ENCODE data around the gene CXCL1.
"Not testable (repeated sequence)": the region's sequence is repeated elsewhere in the genome, so short reads cannot be mapped to it uniquely, and the experiment has no call there.

CXCL1 gene

DNA sequence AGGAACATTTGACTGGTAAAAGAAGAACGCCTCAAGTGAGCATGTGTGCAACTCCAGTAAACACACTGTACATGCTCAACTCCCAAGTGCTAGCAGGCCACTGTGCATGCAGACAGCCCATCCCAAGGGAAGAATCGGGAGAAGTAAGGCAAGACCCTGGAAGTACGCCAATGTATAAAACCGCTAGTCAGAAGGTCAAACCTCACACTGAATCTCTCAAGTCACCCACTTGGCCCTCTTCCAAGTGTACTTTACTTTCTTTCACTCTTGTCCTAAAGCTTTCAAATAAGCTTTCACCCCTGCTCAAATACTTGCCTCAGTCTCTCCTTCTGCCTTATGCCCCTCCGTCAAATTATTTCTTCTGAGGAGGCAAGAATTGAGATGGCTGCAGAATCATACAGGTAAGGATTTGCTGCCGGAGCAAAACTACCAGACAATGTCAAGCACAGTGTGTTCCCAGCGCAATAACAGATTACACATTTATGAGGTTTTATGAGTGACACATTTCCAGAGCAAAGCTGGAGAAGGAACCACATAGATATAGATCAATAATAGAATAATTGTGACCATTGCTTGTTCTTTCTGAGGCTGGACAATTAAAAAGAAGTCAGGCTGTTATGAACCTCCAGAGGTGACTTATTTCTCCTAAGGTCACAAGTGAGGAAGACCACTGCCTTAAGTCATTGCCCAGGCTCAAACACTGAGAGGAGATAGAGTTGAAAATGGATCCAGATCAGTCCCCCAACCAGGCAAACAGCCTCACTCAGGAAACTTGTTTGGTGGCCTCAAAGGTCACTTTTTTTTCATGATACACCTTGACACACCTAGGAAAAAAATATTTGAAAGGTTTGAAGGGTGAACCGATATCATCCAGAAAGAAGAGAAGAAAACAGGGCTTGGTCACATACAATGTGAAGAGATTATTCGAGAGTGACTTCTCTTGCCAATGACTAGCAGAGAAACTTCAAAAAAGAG lies 26.3 kb downstream of the CXCL1 start:
- TF ChIP-seq, protein P1, sequence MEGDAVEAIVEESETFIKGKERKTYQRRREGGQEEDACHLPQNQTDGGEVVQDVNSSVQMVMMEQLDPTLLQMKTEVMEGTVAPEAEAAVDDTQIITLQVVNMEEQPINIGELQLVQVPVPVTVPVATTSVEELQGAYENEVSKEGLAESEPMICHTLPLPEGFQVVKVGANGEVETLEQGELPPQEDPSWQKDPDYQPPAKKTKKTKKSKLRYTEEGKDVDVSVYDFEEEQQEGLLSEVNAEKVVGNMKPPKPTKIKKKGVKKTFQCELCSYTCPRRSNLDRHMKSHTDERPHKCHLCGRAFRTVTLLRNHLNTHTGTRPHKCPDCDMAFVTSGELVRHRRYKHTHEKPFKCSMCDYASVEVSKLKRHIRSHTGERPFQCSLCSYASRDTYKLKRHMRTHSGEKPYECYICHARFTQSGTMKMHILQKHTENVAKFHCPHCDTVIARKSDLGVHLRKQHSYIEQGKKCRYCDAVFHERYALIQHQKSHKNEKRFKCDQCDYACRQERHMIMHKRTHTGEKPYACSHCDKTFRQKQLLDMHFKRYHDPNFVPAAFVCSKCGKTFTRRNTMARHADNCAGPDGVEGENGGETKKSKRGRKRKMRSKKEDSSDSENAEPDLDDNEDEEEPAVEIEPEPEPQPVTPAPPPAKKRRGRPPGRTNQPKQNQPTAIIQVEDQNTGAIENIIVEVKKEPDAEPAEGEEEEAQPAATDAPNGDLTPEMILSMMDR (conservative IDR thresholded peaks at IDR 0.05): no peak
- TF ChIP-seq ZFX (IDR thresholded peaks at IDR 0.05): no peak
- H3K27ac ChIP-seq: peak overlapping the region; percentile 25; the same call in 1 of the 2 replicates

DNA sequence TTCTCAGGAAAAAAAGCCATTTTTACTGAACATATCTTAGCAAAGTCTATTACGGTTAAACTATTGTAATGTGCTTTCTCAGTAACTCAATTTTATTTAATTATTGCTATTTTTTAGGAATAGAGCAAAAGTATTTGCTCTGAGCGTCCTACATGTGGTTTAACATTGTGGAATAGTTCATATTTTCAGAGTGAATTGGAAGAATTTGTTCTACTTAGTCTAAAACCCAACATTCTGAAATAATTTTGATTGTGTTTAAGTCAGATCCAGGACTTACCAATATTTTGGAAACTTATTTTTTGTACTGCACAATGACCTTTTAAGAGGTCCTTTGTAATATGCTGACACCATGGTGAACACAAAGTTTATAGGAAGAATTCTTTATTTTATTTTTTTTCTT lies 27.2 kb downstream of the CXCL1 start:
- H3K27ac ChIP-seq: no peak overlapping the region
- TF ChIP-seq ZFX (IDR thresholded peaks at IDR 0.05): no peak
- TF ChIP-seq, protein P1 (conservative IDR thresholded peaks at IDR 0.05): no peak

DNA sequence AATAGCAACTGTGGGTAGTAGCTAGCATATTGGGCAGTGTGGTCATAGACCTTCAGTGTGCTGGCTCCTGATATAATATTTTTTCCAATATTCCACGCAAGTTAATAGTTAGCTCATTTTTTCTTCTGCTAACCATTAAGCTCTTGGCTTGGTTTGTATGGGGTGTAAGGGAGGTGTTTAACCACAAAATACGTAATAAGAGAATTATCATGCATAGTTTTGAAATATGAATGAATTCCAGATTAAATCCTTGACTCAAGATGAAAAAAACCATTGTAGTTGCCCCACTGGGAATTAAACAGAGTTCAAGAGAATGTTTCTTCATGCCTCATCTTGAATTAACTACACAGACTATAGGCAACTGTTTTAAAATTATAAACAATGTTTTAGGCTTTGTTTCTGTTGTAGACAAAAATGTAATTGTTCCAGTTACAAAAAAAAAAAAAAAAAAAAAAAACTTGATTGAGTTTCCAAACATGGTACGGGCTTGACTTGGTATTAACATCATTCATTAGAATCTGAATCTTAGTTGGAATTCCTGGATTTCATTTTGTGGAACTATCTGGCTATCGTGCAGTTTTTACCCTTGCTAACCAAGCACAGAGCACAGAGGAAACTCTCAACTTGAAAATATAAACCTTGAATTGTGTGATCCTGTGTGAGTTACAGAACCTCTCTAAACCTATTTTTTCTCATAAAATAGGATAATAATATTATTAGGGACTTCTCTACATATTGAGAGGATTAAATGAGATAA lies 28.4 kb downstream of the CXCL1 start:
- no peak for TF ChIP-seq ZFX (IDR thresholded peaks at IDR 0.05)
- TF ChIP-seq, protein P1 (conservative IDR thresholded peaks at IDR 0.05): no peak

DNA sequence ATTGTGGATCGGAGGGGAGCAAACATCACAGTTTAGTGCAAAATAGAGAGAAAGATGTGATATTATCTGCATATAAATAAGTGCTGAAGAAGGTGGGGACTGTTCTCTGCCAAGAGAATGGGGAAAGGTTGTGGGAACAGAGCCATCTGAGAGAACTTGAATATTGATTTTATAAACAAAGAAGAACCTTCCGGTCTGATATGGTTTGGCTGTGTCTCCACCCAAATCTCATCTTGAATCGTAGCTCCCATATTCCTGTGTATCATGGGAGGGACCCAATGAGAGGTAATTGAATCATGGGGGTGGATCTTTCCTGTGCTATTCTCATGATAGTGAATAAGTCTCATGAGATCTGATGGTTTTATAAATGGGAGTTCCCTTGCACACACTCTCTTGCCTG lies 30.1 kb downstream of the CXCL1 start:
- H3K27ac ChIP-seq: not testable (repeated sequence)

More for the DNA sequence above, 28.4 kb downstream of the CXCL1 start:
- no peak overlapping the region for H3K27ac ChIP-seq

DNA sequence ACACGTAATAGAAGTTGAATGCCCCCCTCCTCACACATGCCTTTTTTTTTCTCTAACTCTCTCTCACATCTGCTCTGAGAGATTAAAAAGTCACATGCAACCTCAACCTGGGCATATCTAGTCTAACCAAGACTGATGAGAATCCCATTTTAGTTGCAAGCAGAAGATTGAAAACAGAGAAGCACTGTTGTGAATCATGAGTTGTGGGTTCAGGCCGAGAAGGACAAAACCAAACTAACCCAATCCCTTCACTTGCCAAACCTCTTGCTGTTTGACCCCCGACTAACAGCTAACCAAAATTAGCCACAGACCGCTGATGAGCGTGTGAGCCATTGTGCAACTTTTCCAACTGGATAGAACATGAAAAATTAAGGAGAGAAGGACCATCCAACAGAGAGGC lies 31.8 kb downstream of the CXCL1 start:
- H3K27ac ChIP-seq: no peak overlapping the region
- TF ChIP-seq ZFX (IDR thresholded peaks at IDR 0.05): no peak
- TF ChIP-seq, protein P1 (conservative IDR thresholded peaks at IDR 0.05): no peak

DNA sequence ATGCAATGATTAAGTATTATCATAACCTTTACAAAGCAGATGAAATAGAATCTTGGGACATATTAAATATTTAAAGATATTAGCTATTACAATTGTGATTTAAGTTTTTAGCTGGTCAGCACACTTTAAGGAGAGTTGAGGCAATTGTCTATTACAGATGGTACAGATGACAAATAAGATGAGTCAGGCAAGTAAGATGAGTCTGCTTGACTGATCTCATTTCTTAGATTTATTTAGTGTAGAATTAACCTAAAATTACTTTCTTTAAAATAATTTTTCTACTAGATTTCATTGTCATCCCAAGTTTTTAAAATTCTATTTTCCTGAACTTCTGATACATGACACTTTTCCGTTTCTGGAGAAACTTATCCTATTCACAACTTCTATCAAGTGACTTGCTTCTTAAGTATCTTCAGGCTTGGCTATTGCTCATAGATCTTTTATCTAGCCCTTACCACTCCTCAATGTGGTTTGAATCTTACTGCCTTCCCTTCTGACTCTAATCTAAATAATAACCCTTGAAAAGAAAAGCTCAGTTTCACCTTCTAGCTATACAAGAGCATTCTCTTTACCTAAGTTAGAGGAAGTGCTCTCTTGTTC lies 32.9 kb downstream of the CXCL1 start:
- no peak for TF ChIP-seq ZFX (IDR thresholded peaks at IDR 0.05)
- TF ChIP-seq, protein P1 (conservative IDR thresholded peaks at IDR 0.05): no peak
- H3K27ac ChIP-seq: no peak overlapping the region

DNA sequence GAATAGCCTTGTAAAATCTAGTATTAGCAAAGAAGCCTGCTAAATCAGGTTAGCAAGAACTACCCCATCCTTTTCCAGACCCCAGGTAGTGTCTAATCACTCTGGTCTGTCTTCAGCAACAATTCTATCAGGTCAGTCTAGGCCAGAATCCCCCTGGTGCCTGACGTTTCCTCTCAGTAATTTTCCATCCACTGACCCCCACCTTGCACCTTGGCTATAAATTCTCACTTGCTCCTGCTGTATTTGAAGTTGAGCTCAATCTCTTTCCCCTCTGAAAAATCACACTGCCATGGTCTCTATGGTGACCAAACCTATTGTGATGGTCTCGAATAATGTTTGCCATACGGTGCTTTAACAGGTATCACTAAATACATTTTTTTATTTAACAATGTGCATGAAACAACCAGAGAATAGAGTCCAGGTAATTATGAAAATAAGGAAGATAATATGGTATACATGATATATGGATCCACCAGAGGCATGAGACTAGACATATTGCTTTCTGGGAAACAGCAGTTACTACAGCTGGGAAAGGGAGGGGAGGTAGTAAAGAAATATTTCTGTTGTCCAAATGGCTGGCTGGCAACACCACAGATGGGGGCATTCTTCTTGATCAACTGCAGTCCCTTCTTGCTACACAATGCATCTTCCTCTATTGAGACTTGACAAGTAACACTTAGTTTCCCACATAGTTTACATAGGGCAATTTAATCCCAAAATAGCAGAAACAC lies 33.8 kb downstream of the CXCL1 start:
- H3K27ac ChIP-seq: no peak overlapping the region

More for the DNA sequence above, 33.8 kb downstream of the CXCL1 start:
- no peak for TF ChIP-seq ZFX (IDR thresholded peaks at IDR 0.05)
- TF ChIP-seq, protein P1 (conservative IDR thresholded peaks at IDR 0.05): no peak

Data from C4-2B (cell line).